Measurements from ENCODE around the gene IRF6. TPM values are rescaled to one million over a fixed set of nuclear protein-coding genes. Genes with fewer than 3 reads are reported as not detected.
"Not testable (repeated sequence)": the region's sequence is repeated elsewhere in the genome, so short reads cannot be mapped to it uniquely, and the experiment has no call there.

The IRF6 gene
- total and polyA plus RNA-seq, 2 donors: 22.8 to 39.9 TPM

GRCh38 chr1:209802780-209803152 lies 3.2 kb downstream of the IRF6 start:
- no peak overlapping the region for H3K27ac ChIP-seq (ENCODE audit: low read depth in 1 of 2, low read length in 1 of 2)
- H3K4me1 ChIP-seq (ENCODE audit: control insufficient read depth in 2 of 2, insufficient read depth in 2 of 2, low read length in 2 of 2): peaks cover 7 to 8% of the 10 kb centered on the region in 2 donors
- DNase-seq (ENCODE audit: low read depth in 6 of 9, low spot score in 9 of 9): no peak
- H3K4me3 ChIP-seq (ENCODE audit: low read length in 2 of 2): no peak overlapping the region
- peaks cover 0 to 2% of the 10 kb centered on the region in 2 donors for H3K9me3 ChIP-seq (ENCODE audit: control insufficient read depth in 2 of 2, insufficient read depth in 1 of 2, low read length in 1 of 2)
- WGBS: 95% methylated on average over 4 of the region's 4 CpGs
- H3K36me3 ChIP-seq (ENCODE audit: control insufficient read depth in 2 of 2, insufficient read depth in 2 of 2, low read length in 1 of 2): no peaks in the 10 kb centered on the region
- H3K27me3 ChIP-seq (ENCODE audit: control insufficient read depth in 2 of 2, insufficient read depth in 1 of 2, low read length in 1 of 2): peaks cover 0 to 40% of the 10 kb centered on the region in 2 donors

- DNase-seq (ENCODE audit: low read depth in 6 of 9, low spot score in 9 of 9): no peak
- Histone ChIP-seq H3K4me3 (ENCODE audit: low read length in 2 of 2) (no peak overlapping the region), H3K36me3 (ENCODE audit: control insufficient read depth in 2 of 2, insufficient read depth in 2 of 2, low read length in 1 of 2) (no peaks in the 10 kb centered on the region), H3K9me3 (ENCODE audit: control insufficient read depth in 2 of 2, insufficient read depth in 1 of 2, low read length in 1 of 2) (peaks cover 0 to 2% of the 10 kb centered on the region in 2 donors), H3K27me3 (ENCODE audit: control insufficient read depth in 2 of 2, insufficient read depth in 1 of 2, low read length in 1 of 2) (peaks cover 0 to 40% of the 10 kb centered on the region in 2 donors), H3K4me1 (ENCODE audit: control insufficient read depth in 2 of 2, insufficient read depth in 2 of 2, low read length in 2 of 2) (peaks cover 7 to 8% of the 10 kb centered on the region in 2 donors), H3K27ac (ENCODE audit: low read depth in 1 of 2, low read length in 1 of 2) (peak overlapping the region in 1 of 2 donors; percentile 11)
- 97% methylated on average over 4 of the region's 4 CpGs for WGBS
These were observed 3.7 kb downstream of the IRF6 start for GRCh38 chr1:209802117-209802779.

- peaks cover 0 to 2% of the 10 kb centered on the region in 2 donors for H3K9me3 ChIP-seq (ENCODE audit: control insufficient read depth in 2 of 2, insufficient read depth in 1 of 2, low read length in 1 of 2)
- H3K27me3 ChIP-seq (ENCODE audit: control insufficient read depth in 2 of 2, insufficient read depth in 1 of 2, low read length in 1 of 2): peaks cover 0 to 39% of the 10 kb centered on the region in 2 donors
- no peak for DNase-seq (ENCODE audit: low read depth in 6 of 9, low spot score in 9 of 9)
- H3K4me1 ChIP-seq (ENCODE audit: control insufficient read depth in 2 of 2, insufficient read depth in 2 of 2, low read length in 2 of 2): peaks cover 6% of the 10 kb centered on the region in 2 donors
- 97% methylated on average over 5 of the region's 5 CpGs for WGBS
- H3K27ac ChIP-seq (ENCODE audit: low read depth in 1 of 2, low read length in 1 of 2): no peak overlapping the region
- H3K36me3 ChIP-seq (ENCODE audit: control insufficient read depth in 2 of 2, insufficient read depth in 2 of 2, low read length in 1 of 2): no peaks in the 10 kb centered on the region
- H3K4me3 ChIP-seq (ENCODE audit: low read length in 2 of 2): no peak overlapping the region
These were observed 4.7 kb downstream of the IRF6 start for GRCh38 chr1:209800984-209801834.

DNA sequence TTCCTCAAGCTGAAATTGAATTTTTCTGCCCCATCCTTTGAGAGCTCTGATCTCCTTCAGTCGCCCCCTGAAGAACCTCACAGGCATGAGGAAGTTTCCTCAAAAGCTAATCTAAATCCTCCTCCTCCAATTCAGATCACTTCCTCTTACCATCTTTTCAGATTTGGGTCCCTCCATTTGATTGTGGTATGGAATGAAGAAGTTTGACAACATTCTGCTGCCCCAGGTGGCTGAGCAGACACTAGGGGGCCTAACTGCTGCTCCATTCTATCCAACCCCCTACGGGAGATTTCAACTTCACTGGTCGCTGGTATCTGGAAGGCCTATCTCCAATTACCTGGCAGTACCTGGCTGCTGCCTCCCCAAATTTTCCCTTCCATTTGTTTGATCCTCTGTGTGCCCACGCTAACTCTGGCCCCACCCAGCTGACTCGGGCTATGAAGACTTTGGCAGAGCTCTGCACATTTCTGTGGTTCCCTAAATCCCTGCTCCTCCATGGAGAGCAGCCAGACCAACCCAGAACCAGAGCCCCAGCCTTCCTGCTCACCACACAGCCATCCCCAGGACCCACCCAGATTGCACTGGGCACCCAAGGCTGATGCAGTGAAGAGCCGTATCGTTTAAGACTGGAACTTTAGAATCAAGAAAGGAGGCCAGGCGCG lies 7.8 kb downstream of the IRF6 start:
- H3K4me1 ChIP-seq (ENCODE audit: control insufficient read depth in 2 of 2, insufficient read depth in 2 of 2, low read length in 2 of 2): no peaks in the 10 kb centered on the region
- H3K4me3 ChIP-seq (ENCODE audit: low read length in 2 of 2): no peak overlapping the region
- DNase-seq (ENCODE audit: low read depth in 6 of 9, low spot score in 9 of 9): no peak
- no peak overlapping the region for H3K27ac ChIP-seq (ENCODE audit: low read depth in 1 of 2, low read length in 1 of 2)
- H3K27me3 ChIP-seq (ENCODE audit: control insufficient read depth in 2 of 2, insufficient read depth in 1 of 2, low read length in 1 of 2): peaks cover 0 to 19% of the 10 kb centered on the region in 2 donors
- no peaks in the 10 kb centered on the region for H3K9me3 ChIP-seq (ENCODE audit: control insufficient read depth in 2 of 2, insufficient read depth in 1 of 2, low read length in 1 of 2)
- H3K36me3 ChIP-seq (ENCODE audit: control insufficient read depth in 2 of 2, insufficient read depth in 2 of 2, low read length in 1 of 2): no peaks in the 10 kb centered on the region
- WGBS: 92% methylated on average over 9 of the region's 9 CpGs

DNA sequence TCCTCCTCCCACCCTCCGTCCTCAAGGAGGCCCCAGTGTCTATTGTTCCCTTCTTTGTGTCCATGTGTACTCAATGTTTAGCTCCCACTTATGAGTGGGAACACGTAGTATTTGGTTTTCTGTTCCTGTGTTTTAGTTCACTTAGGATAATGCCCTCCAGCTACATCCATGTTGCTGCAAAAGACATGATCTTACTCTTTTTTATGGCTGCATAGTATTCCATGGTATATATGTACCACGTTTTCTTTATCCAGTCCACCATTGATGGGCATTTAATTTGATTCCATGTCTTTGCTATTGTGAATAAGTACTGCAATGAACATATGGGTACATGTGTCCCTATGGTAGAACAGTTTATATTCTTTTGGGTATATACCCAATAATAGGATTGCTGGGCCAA lies 12.2 kb downstream of the IRF6 start:
- DNase-seq (ENCODE audit: low read depth in 6 of 9, low spot score in 9 of 9); H3K27ac ChIP-seq (ENCODE audit: low read depth in 1 of 2, low read length in 1 of 2); H3K36me3 ChIP-seq (ENCODE audit: control insufficient read depth in 2 of 2, insufficient read depth in 2 of 2, low read length in 1 of 2); H3K4me3 ChIP-seq (ENCODE audit: low read length in 2 of 2); H3K4me1 ChIP-seq (ENCODE audit: control insufficient read depth in 2 of 2, insufficient read depth in 2 of 2, low read length in 2 of 2); H3K9me3 ChIP-seq (ENCODE audit: control insufficient read depth in 2 of 2, insufficient read depth in 1 of 2, low read length in 1 of 2): not testable (repeated sequence)
- peaks cover 4 to 18% of the 10 kb centered on the region in 2 donors for H3K27me3 ChIP-seq (ENCODE audit: control insufficient read depth in 2 of 2, insufficient read depth in 1 of 2, low read length in 1 of 2)
- 98% methylated on average over 3 of the region's 3 CpGs for WGBS

GRCh38 chr1:209791920-209792319 lies 14.0 kb downstream of the IRF6 start:
- Histone ChIP-seq H3K9me3 (ENCODE audit: control insufficient read depth in 2 of 2, insufficient read depth in 1 of 2, low read length in 1 of 2) (peaks cover 0 to 1% of the 10 kb centered on the region in 2 donors), H3K27me3 (ENCODE audit: control insufficient read depth in 2 of 2, insufficient read depth in 1 of 2, low read length in 1 of 2) (peaks cover 7 to 19% of the 10 kb centered on the region in 2 donors), H3K4me3 (ENCODE audit: low read length in 2 of 2) (no peak overlapping the region), H3K27ac (ENCODE audit: low read depth in 1 of 2, low read length in 1 of 2) (no peak overlapping the region), H3K4me1 (ENCODE audit: control insufficient read depth in 2 of 2, insufficient read depth in 2 of 2, low read length in 2 of 2) (no peaks in the 10 kb centered on the region), H3K36me3 (ENCODE audit: control insufficient read depth in 2 of 2, insufficient read depth in 2 of 2, low read length in 1 of 2) (no peaks in the 10 kb centered on the region)
- no peak for DNase-seq (ENCODE audit: low read depth in 6 of 9, low spot score in 9 of 9)
- WGBS: 60% methylated on average over 1 of the region's 1 CpG

GRCh38 chr1:209790286-209791193 lies 15.4 kb downstream of the IRF6 start:
- Histone ChIP-seq H3K4me3 (ENCODE audit: low read length in 2 of 2) (no peak overlapping the region), H3K4me1 (ENCODE audit: control insufficient read depth in 2 of 2, insufficient read depth in 2 of 2, low read length in 2 of 2) (no peaks in the 10 kb centered on the region), H3K9me3 (ENCODE audit: control insufficient read depth in 2 of 2, insufficient read depth in 1 of 2, low read length in 1 of 2) (peaks cover 0 to 1% of the 10 kb centered on the region in 2 donors), H3K36me3 (ENCODE audit: control insufficient read depth in 2 of 2, insufficient read depth in 2 of 2, low read length in 1 of 2) (no peaks in the 10 kb centered on the region), H3K27ac (ENCODE audit: low read depth in 1 of 2, low read length in 1 of 2) (no peak overlapping the region), H3K27me3 (ENCODE audit: control insufficient read depth in 2 of 2, insufficient read depth in 1 of 2, low read length in 1 of 2) (peaks cover 12 to 18% of the 10 kb centered on the region in 2 donors)
- no peak for DNase-seq (ENCODE audit: low read depth in 6 of 9, low spot score in 9 of 9)
- 95% methylated on average over 10 of the region's 10 CpGs for WGBS

DNA sequence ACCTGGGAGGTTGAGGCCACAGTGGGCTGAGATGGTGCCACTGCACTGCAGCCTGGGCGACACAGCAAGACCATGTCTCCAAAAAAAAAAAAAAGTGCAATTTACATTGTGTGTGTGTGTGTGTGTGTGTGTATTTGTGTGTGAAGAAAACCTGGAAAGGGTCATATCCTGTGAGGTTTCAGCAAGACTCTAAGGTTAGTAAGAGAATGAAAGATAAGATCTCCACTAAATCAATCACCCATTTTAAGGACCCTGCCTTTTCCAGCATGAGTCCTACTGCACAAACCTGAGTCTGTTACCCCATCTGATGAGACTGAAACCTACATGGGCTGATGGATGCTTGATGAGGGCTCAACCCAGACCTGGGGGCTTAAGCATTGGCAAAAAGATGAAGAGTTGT lies 16.7 kb downstream of the IRF6 start:
- H3K9me3 ChIP-seq (ENCODE audit: control insufficient read depth in 2 of 2, insufficient read depth in 1 of 2, low read length in 1 of 2): peaks cover 0 to 1% of the 10 kb centered on the region in 2 donors
- WGBS: 98% methylated on average over 1 of the region's 1 CpG
- no peak for DNase-seq (ENCODE audit: low read depth in 6 of 9, low spot score in 9 of 9)
- peaks cover 13% of the 10 kb centered on the region in 2 donors for H3K27me3 ChIP-seq (ENCODE audit: control insufficient read depth in 2 of 2, insufficient read depth in 1 of 2, low read length in 1 of 2)
- peaks cover 0 to 6% of the 10 kb centered on the region in 2 donors for H3K4me1 ChIP-seq (ENCODE audit: control insufficient read depth in 2 of 2, insufficient read depth in 2 of 2, low read length in 2 of 2)
- H3K27ac ChIP-seq (ENCODE audit: low read depth in 1 of 2, low read length in 1 of 2): no peak overlapping the region
- H3K4me3 ChIP-seq (ENCODE audit: low read length in 2 of 2): no peak overlapping the region
- no peaks in the 10 kb centered on the region for H3K36me3 ChIP-seq (ENCODE audit: control insufficient read depth in 2 of 2, insufficient read depth in 2 of 2, low read length in 1 of 2)

All from thymus (tissue), 11 donors.